ENCODE data around the gene PMM1.

Gene PMM1

DNA sequence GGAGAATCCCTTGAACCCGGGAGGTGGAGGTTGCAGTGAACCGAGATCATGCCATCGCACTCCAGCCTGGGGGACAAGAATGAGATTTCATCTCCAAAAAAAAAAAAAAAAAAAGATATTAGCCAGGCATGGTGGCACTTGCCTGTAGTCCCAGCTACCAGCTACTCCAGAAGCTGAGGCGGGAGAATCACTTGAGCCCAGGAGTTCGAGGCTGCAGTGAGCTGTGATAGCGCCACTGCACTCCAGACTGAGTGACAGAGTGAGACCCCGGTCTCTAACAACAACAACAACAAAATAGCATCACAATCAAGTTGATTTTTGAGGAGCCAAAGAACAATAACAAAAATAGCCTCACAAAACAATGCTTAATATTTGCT lies 2.3 kb downstream of the PMM1 start:
- H3K36me3 ChIP-seq: peaks cover 32% of the 10 kb centered on the region
- H3K27ac ChIP-seq: no peak overlapping the region
- H3K4me3 ChIP-seq (ENCODE audit: low read depth in 1 of 2, low read length in 1 of 2): no peak overlapping the region
- peaks cover 15 to 18% of the 10 kb centered on the region in 2 experiments for H3K4me1 ChIP-seq (ENCODE audit: control insufficient read depth in 1 of 2, insufficient read depth in 1 of 2, low read depth in 1 of 2, low read length in 1 of 2)
- H3K27me3 ChIP-seq: no peaks in the 10 kb centered on the region
- no peaks in the 10 kb centered on the region for H3K9me3 ChIP-seq
- TF ChIP-seq, protein P1, sequence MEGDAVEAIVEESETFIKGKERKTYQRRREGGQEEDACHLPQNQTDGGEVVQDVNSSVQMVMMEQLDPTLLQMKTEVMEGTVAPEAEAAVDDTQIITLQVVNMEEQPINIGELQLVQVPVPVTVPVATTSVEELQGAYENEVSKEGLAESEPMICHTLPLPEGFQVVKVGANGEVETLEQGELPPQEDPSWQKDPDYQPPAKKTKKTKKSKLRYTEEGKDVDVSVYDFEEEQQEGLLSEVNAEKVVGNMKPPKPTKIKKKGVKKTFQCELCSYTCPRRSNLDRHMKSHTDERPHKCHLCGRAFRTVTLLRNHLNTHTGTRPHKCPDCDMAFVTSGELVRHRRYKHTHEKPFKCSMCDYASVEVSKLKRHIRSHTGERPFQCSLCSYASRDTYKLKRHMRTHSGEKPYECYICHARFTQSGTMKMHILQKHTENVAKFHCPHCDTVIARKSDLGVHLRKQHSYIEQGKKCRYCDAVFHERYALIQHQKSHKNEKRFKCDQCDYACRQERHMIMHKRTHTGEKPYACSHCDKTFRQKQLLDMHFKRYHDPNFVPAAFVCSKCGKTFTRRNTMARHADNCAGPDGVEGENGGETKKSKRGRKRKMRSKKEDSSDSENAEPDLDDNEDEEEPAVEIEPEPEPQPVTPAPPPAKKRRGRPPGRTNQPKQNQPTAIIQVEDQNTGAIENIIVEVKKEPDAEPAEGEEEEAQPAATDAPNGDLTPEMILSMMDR (IDR thresholded peaks at IDR 0.05): no peak

DNA sequence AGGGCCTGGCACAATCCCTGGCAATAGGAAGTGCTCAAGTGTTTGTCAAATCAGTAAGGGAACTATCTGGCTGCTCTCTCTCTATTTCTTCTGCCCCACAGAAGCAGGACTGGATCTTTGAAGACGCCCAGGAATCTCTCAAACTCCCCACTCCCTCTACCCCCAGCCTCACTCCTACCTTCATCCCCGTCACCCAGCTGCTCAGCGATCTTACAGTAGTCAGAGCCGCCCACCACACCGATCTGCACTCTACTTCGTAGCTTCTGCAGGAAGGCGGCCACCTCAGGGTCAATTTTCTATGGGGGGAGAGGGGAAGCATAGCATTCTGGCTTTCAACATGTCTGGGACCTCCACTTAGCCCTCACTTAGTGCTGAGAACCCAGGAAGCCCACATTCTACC lies 3.7 kb downstream of the PMM1 start:
- H3K9me3 ChIP-seq: no peaks in the 10 kb centered on the region
- peaks cover 44% of the 10 kb centered on the region for H3K36me3 ChIP-seq
- H3K4me3 ChIP-seq (ENCODE audit: low read depth in 1 of 2, low read length in 1 of 2): no peak overlapping the region
- no peaks in the 10 kb centered on the region for H3K27me3 ChIP-seq
- H3K27ac ChIP-seq: no peak overlapping the region
- peaks cover 15 to 18% of the 10 kb centered on the region in 2 experiments for H3K4me1 ChIP-seq (ENCODE audit: control insufficient read depth in 1 of 2, insufficient read depth in 1 of 2, low read depth in 1 of 2, low read length in 1 of 2)
- TF ChIP-seq, protein P1 (IDR thresholded peaks at IDR 0.05): no peak

DNA sequence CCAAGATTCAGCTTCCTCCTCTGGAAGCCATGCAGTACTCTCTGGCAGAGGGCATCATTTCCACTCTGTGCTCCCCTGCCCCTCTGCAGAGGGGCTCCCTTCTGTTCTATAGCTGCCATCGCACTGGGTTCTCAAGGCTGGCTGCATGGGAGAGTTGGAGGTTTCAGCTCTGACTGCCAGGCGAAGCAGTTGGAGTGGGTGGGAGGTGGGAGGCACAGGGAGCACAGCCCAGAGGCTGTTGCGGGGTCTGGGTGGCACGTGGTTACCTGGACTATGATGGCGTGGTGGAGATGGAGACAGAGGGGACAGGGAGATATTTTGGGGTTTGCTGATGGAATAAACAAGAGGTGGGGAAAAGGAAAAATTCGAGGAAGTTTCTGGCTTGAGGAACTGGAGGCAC lies 4.8 kb downstream of the PMM1 start:
- Histone ChIP-seq H3K27ac (no peak overlapping the region), H3K27me3 (no peaks in the 10 kb centered on the region), H3K4me1 (ENCODE audit: control insufficient read depth in 1 of 2, insufficient read depth in 1 of 2, low read depth in 1 of 2, low read length in 1 of 2) (peaks cover 12 to 15% of the 10 kb centered on the region in 2 experiments), H3K4me3 (ENCODE audit: low read depth in 1 of 2, low read length in 1 of 2) (no peak overlapping the region), H3K36me3 (peaks cover 54% of the 10 kb centered on the region), H3K9me3 (no peaks in the 10 kb centered on the region)
- TF ChIP-seq, protein P1 (IDR thresholded peaks at IDR 0.05): no peak

DNA sequence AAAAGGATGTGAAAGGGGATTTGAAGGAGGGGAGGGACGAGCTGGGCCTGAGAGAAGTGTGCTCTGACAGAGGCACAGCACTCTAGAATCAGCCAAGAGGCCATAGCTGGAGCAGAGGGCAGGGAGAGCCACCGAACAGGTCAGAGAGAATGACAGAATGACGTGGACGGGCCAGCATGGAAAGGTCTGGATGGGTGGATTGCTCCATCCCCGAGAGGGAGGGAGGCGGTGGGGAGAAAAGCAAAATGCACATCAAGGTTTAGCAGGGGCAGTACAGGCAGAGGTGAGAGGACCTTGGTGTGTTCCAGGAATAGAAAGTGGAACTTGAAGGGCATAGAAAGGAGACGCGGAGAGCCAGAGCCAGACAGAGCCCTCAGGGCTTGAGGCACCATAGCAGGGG lies 6.9 kb downstream of the PMM1 start:
- peaks cover 76% of the 10 kb centered on the region for H3K36me3 ChIP-seq
- H3K4me3 ChIP-seq (ENCODE audit: low read depth in 1 of 2, low read length in 1 of 2): no peak overlapping the region
- TF ChIP-seq, protein P1 (IDR thresholded peaks at IDR 0.05): no peak
- no peaks in the 10 kb centered on the region for H3K4me1 ChIP-seq (ENCODE audit: control insufficient read depth in 1 of 2, insufficient read depth in 1 of 2, low read depth in 1 of 2, low read length in 1 of 2)
- no peak overlapping the region for H3K27ac ChIP-seq
- no peaks in the 10 kb centered on the region for H3K9me3 ChIP-seq
- H3K27me3 ChIP-seq: no peaks in the 10 kb centered on the region

DNA sequence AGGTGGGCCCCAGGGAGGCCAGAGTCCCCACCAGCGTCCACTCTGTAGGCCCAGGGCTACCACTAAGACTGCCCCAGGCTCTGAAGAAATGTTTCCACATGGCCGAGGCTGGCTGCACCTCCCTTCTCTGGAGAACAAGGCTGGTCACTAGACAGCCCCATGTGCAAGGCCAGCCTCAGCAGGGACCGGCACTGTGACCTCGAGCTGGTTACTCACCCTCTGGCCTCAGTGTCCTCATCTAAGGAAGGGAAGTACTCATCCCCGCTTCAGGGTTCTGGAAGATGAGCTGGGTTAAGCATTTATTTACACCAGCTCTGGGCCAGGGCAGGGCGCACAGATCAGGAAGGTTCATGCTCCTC lies 9.7 kb downstream of the PMM1 start:
- no peaks in the 10 kb centered on the region for H3K4me1 ChIP-seq (ENCODE audit: control insufficient read depth in 1 of 2, insufficient read depth in 1 of 2, low read depth in 1 of 2, low read length in 1 of 2)
- TF ChIP-seq, protein P1 (IDR thresholded peaks at IDR 0.05): no peak
- no peak overlapping the region for H3K27ac ChIP-seq
- no peaks in the 10 kb centered on the region for H3K27me3 ChIP-seq
- peaks cover 97% of the 10 kb centered on the region for H3K36me3 ChIP-seq
- H3K9me3 ChIP-seq: no peaks in the 10 kb centered on the region
- no peak overlapping the region for H3K4me3 ChIP-seq (ENCODE audit: low read depth in 1 of 2, low read length in 1 of 2)
